Measurements from ENCODE around the gene SSR1. TPM values are rescaled to one million over a fixed set of nuclear protein-coding genes. Genes with fewer than 3 reads are reported as not detected.
A peak's percentile ranks its signal among the peaks of the same experiment; 100 is the strongest.

SSR1 gene
- polyA plus RNA-seq, 4 donors, result 8.9 to 135 (median 36.7) TPM

DNA sequence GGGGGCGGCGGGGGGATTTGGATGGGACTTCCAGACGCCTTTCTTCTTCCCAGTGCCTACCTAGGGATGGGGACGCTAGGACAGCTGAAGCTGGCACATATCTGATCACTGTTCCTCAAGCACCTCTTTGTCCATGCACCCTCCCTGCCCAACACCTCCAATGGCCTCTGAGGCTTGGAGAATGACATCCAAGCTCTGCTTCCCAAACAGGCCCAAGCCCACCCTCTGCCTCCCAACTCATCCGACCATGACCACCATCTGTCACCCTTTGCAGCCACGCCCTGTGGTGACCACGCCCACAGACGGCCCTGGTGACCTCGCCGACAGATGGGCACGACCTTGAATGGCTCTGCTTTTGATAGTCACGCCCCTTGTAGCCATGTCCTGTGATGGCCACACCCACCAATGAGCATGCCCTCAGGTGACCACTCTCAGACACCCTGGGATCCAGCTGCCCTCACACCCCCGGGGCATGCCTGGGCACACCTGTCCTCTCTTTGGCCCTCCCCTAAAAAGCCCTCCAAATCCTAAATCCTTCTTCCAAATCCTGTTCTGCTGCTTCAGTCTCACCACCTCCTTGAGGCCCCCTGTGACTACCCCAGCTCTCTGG is 51.0 kb downstream of the SSR1 start:
- Histone ChIP-seq H3K36me3 (ENCODE audit: control insufficient read depth in 3 of 3, insufficient read depth in 2 of 3, low read depth in 1 of 3, low read length in 3 of 3) (no peaks in the 10 kb centered on the region), H3K9me3 (ENCODE audit: control insufficient read depth in 2 of 2, insufficient read depth in 1 of 2, low read depth in 1 of 2, low read length in 1 of 2) (peaks cover 0 to 10% of the 10 kb centered on the region in 2 donors), H3K27ac (ENCODE audit: low read depth in 1 of 3, low read length in 2 of 3) (no peak overlapping the region), H3K4me1 (ENCODE audit: control insufficient read depth in 3 of 3, insufficient read depth in 2 of 3, low read depth in 1 of 3, low read length in 2 of 3) (peaks cover 0 to 11% (median 0%) of the 10 kb centered on the region in 3 donors), H3K27me3 (ENCODE audit: control insufficient read depth in 3 of 3, insufficient read depth in 3 of 3, low read length in 3 of 3) (no peaks in the 10 kb centered on the region), H3K4me3 (ENCODE audit: low read depth in 1 of 3, low read length in 3 of 3) (peak overlapping the region in 2 of 3 donors; percentile 46 to 63)
- DNase-seq, result peak; percentile 32 to 39
- 26 to 53% (median 52%) methylated on average over 13 of the region's 13 CpGs for WGBS, 3 donors
- FAIRE-seq, result no peak

DNA sequence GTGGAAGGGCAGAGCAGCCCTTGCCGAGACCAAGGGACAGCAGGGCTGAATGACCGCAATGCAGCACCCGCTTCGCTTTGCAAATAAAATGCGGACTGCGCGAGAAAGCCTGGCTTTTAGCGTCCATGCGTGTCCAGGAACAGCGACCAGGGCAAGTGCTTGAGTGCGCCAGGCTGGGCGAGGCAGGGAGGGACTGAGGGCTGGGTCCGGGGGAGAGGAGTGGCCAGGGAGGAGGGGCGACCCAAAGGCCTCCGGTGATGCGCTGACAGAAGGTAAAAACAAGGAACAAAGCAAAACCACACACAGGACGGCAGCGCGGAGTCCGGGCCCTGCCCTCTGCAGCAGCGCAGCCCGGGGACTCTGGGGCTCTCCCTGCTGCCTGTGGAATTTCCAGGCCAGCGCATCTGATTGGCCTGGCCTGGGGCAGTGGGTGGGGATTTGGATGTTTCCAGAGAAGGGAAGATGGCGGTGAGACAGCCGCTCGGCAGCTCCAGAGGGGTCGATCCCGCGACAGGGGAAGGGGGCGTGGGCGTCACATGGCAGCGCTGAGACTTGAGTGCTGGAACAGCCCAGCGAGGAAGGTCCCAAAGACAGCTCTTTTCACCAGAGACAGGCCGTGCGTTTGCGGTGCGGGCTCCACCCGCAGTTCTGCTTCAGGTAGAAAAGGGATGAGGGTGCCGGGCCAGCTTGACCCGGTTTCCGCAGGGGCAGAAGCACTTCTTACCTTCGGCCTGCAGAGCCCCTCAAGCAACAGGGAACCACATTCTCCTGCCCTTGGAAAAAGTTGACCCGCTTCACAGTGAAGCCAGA is 51.8 kb downstream of the SSR1 start:
- DNase-seq (peak; percentile 92), FAIRE-seq (no peak)
- Histone ChIP-seq H3K27me3 (ENCODE audit: control insufficient read depth in 3 of 3, insufficient read depth in 3 of 3, low read length in 3 of 3) (no peaks in the 10 kb centered on the region), H3K4me3 (ENCODE audit: low read depth in 1 of 3, low read length in 3 of 3) (peak overlapping the region; percentile 17 to 63 (median 46)), H3K36me3 (ENCODE audit: control insufficient read depth in 3 of 3, insufficient read depth in 2 of 3, low read depth in 1 of 3, low read length in 3 of 3) (no peaks in the 10 kb centered on the region), H3K9me3 (ENCODE audit: control insufficient read depth in 2 of 2, insufficient read depth in 1 of 2, low read depth in 1 of 2, low read length in 1 of 2) (peaks cover 0 to 14% of the 10 kb centered on the region in 2 donors), H3K4me1 (ENCODE audit: control insufficient read depth in 3 of 3, insufficient read depth in 2 of 3, low read depth in 1 of 3, low read length in 2 of 3) (peaks cover 0 to 11% (median 0%) of the 10 kb centered on the region in 3 donors), H3K27ac (ENCODE audit: low read depth in 1 of 3, low read length in 2 of 3) (peak overlapping the region; percentile 4 to 82 (median 80))
- 3 to 4% (median 4%) methylated on average over 43 of the region's 43 CpGs for WGBS, 3 donors

DNA sequence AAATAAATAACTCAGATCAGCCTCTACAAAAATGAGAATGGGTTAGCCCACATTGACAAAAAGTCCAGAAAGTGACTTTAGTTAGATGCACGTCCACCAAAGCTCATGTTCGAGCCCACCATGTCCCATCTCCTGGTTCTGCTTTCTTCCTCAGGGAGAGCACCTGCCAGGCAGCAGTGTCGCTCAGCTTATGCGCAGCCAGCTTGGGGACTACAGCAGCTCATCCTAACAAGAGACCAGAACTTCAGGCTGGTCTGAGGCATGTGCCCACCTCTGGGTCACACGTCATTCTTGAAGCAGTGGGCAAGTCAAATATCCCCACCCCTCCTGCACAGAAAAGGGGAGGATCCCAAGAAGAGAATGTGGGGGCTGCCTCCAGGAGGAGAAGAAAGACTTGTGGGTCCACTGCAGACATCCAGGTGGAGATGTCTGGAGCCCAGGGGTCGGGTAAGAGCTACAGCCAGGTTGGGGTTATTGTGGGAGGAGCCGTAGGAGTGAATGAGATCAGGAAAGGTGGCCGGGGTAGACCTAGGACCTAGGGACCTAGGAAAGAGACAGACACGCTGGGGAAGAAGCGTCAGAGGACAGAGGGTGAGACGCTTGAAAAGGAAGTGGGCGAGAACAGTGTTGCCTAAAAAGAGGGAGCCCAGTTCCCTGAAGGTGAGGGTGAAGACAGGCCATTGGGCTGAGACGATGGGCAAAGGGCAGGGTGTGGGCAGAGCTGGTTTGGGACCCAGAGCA is 52.5 kb downstream of the SSR1 start:
- DNase-seq (peak in 1 of 2 donors; percentile 26), FAIRE-seq (no peak)
- WGBS, 3 donors, result 43 to 58% (median 48%) methylated on average over 12 to 13 of the region's 13 CpGs
- peak overlapping the region; percentile 4 to 82 (median 80) for H3K27ac ChIP-seq (ENCODE audit: low read depth in 1 of 3, low read length in 2 of 3)
- peaks cover 0 to 16% of the 10 kb centered on the region in 2 donors for H3K9me3 ChIP-seq (ENCODE audit: control insufficient read depth in 2 of 2, insufficient read depth in 1 of 2, low read depth in 1 of 2, low read length in 1 of 2)
- peaks cover 0 to 11% (median 0%) of the 10 kb centered on the region in 3 donors for H3K4me1 ChIP-seq (ENCODE audit: control insufficient read depth in 3 of 3, insufficient read depth in 2 of 3, low read depth in 1 of 3, low read length in 2 of 3)
- no peaks in the 10 kb centered on the region for H3K27me3 ChIP-seq (ENCODE audit: control insufficient read depth in 3 of 3, insufficient read depth in 3 of 3, low read length in 3 of 3)
- H3K4me3 ChIP-seq (ENCODE audit: low read depth in 1 of 3, low read length in 3 of 3), result peak overlapping the region in 2 of 3 donors; percentile 46 to 63
- no peaks in the 10 kb centered on the region for H3K36me3 ChIP-seq (ENCODE audit: control insufficient read depth in 3 of 3, insufficient read depth in 2 of 3, low read depth in 1 of 3, low read length in 3 of 3)

DNA sequence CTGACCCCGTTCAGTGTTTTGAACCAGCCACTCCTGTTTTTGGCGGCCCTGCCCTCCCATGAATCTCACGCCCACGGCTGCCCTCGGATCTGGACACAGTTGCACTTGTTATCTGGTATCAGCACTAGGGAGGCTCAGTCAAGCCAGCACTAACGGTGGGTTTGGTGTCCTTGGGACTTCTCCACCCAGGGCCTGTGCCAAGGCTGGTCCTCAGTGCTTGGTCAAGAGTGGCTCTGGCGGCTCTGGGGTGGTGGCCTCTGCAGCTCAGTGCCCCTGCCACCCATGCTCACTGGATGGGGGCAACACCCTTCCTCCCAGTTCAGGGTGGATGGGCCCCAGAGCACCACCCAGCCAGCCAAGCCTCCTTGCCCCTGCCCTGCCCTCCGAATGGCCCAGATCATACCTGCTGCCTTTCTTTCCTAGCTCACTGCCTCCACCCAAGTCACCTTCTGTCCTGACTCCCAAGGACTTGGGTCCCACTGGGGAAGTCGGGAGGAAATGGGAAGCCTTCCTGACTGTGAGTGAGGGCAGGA is 54.7 kb downstream of the SSR1 start:
- peaks cover 0 to 3% (median 0%) of the 10 kb centered on the region in 3 donors for H3K36me3 ChIP-seq (ENCODE audit: control insufficient read depth in 3 of 3, insufficient read depth in 2 of 3, low read depth in 1 of 3, low read length in 3 of 3)
- no peak for DNase-seq
- no peak for FAIRE-seq
- H3K9me3 ChIP-seq (ENCODE audit: control insufficient read depth in 2 of 2, insufficient read depth in 1 of 2, low read depth in 1 of 2, low read length in 1 of 2), result peaks cover 0 to 19% of the 10 kb centered on the region in 2 donors
- H3K27ac ChIP-seq (ENCODE audit: low read depth in 1 of 3, low read length in 2 of 3), result no peak overlapping the region
- 77 to 80% (median 79%) methylated on average over 9 of the region's 9 CpGs for WGBS, 3 donors
- H3K4me1 ChIP-seq (ENCODE audit: control insufficient read depth in 3 of 3, insufficient read depth in 2 of 3, low read depth in 1 of 3, low read length in 2 of 3), result peaks cover 0 to 11% (median 0%) of the 10 kb centered on the region in 3 donors
- no peak overlapping the region for H3K4me3 ChIP-seq (ENCODE audit: low read depth in 1 of 3, low read length in 3 of 3)
- no peaks in the 10 kb centered on the region for H3K27me3 ChIP-seq (ENCODE audit: control insufficient read depth in 3 of 3, insufficient read depth in 3 of 3, low read length in 3 of 3)

DNA sequence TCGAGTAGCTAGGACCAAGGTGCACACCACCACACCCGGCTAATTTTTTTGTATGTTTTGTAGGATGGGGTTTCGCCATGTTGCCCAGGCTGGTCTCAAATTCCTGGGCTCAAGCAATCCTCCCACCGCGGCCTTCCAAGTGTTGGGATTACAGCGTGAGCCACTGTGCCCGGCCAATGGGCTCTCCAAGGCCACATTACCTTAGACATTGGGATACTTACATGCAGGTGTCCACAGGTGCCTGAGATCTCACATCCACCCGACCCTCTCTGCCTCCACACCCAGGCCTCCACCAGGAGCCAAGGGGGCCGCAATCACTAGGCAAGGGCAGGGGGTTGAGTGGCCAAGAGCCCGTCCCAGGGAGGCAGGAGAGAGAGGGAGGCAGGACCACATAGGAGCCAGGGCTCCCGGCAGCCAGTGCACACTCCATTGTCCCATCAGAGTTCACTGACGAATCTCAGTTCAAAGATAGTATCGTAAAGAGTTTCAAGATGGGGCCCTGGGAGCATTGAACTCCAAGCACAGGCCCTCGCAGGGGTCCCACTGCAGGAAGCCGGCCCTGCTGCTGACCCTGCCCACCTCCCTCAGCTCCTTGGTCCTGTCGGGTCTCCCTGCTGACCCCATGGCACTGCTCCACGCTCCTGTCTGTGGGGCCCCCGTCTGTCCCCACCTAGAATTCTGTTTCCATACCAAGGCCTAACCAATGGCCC is 55.3 kb downstream of the SSR1 start:
- Histone ChIP-seq H3K36me3 (ENCODE audit: control insufficient read depth in 3 of 3, insufficient read depth in 2 of 3, low read depth in 1 of 3, low read length in 3 of 3) (peaks cover 0 to 6% (median 0%) of the 10 kb centered on the region in 3 donors), H3K27me3 (ENCODE audit: control insufficient read depth in 3 of 3, insufficient read depth in 3 of 3, low read length in 3 of 3) (no peaks in the 10 kb centered on the region), H3K27ac (ENCODE audit: low read depth in 1 of 3, low read length in 2 of 3) (no peak overlapping the region), H3K9me3 (ENCODE audit: control insufficient read depth in 2 of 2, insufficient read depth in 1 of 2, low read depth in 1 of 2, low read length in 1 of 2) (peaks cover 0 to 19% of the 10 kb centered on the region in 2 donors), H3K4me1 (ENCODE audit: control insufficient read depth in 3 of 3, insufficient read depth in 2 of 3, low read depth in 1 of 3, low read length in 2 of 3) (peaks cover 0 to 11% (median 0%) of the 10 kb centered on the region in 3 donors), H3K4me3 (ENCODE audit: low read depth in 1 of 3, low read length in 3 of 3) (no peak overlapping the region)
- WGBS, 3 donors, result 93 to 94% (median 93%) methylated on average over 17 to 18 of the region's 18 CpGs
- no peak for FAIRE-seq
- no peak for DNase-seq

DNA sequence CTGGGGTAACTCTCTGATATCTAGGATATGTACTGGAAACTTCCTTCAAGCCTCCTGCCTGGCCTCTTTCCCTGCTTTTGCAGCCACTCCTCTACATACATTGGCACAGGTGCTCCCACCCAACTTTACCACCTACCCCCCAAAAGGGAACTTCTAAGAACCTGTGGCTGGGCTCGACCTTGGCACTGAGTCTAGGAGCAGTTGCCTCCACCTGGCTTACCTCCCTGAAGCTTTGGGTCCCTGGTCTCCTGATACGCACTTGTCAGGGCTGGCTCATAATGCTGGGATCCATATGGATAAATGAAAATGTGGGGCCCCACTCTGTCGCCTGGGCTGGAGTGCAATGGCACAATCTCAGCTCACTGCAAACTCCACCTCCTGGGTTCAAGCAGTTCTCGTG is 56.2 kb downstream of the SSR1 start:
- Histone ChIP-seq H3K36me3 (ENCODE audit: control insufficient read depth in 3 of 3, insufficient read depth in 2 of 3, low read depth in 1 of 3, low read length in 3 of 3) (peaks cover 1 to 15% (median 5%) of the 10 kb centered on the region in 3 donors), H3K9me3 (ENCODE audit: control insufficient read depth in 2 of 2, insufficient read depth in 1 of 2, low read depth in 1 of 2, low read length in 1 of 2) (peaks cover 0 to 19% of the 10 kb centered on the region in 2 donors), H3K4me1 (ENCODE audit: control insufficient read depth in 3 of 3, insufficient read depth in 2 of 3, low read depth in 1 of 3, low read length in 2 of 3) (peaks cover 0 to 9% (median 0%) of the 10 kb centered on the region in 3 donors), H3K4me3 (ENCODE audit: low read depth in 1 of 3, low read length in 3 of 3) (no peak overlapping the region), H3K27me3 (ENCODE audit: control insufficient read depth in 3 of 3, insufficient read depth in 3 of 3, low read length in 3 of 3) (no peaks in the 10 kb centered on the region), H3K27ac (ENCODE audit: low read depth in 1 of 3, low read length in 2 of 3) (no peak overlapping the region)
- no peak for DNase-seq
- WGBS, 3 donors, result 87 to 92% (median 92%) methylated on average over 4 of the region's 4 CpGs
- no peak for FAIRE-seq

DNA sequence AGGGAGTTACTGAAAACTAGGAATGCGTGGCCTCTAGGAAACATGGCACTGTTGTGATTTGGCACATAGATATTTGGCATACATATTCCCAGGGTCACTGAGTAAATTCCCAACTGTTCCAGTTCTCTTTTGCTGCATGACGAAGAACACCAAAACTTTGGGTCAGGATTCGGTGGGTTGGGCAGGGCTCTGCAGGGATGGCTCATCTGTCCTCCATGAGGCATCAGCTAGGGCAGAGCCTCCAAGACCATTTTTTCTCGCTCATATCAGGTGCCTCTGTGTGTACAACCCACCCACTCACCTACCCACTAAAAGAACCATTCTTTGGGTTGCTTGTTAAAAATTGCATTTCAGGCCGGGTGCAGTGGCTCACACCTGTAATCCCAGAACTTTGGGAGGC is 57.1 kb downstream of the SSR1 start:
- Histone ChIP-seq H3K9me3 (ENCODE audit: control insufficient read depth in 2 of 2, insufficient read depth in 1 of 2, low read depth in 1 of 2, low read length in 1 of 2) (peaks cover 0 to 19% of the 10 kb centered on the region in 2 donors), H3K27me3 (ENCODE audit: control insufficient read depth in 3 of 3, insufficient read depth in 3 of 3, low read length in 3 of 3) (no peaks in the 10 kb centered on the region), H3K4me1 (ENCODE audit: control insufficient read depth in 3 of 3, insufficient read depth in 2 of 3, low read depth in 1 of 3, low read length in 2 of 3) (peaks cover 0 to 6% (median 0%) of the 10 kb centered on the region in 3 donors), H3K4me3 (ENCODE audit: low read depth in 1 of 3, low read length in 3 of 3) (no peak overlapping the region), H3K36me3 (ENCODE audit: control insufficient read depth in 3 of 3, insufficient read depth in 2 of 3, low read depth in 1 of 3, low read length in 3 of 3) (peaks cover 2 to 20% (median 5%) of the 10 kb centered on the region in 3 donors), H3K27ac (ENCODE audit: low read depth in 1 of 3, low read length in 2 of 3) (no peak overlapping the region)
- no peak for DNase-seq
- no peak for FAIRE-seq
- WGBS, 3 donors, result 94 to 96% (median 94%) methylated on average over 5 of the region's 5 CpGs
